T-cell (primary cell): ENCODE measurements around the gene SPDYE3. TPM values are rescaled to one million over a fixed set of nuclear protein-coding genes. Genes with fewer than 3 reads are reported as not detected.
A peak's percentile ranks its signal among the peaks of the same experiment; 100 is the strongest.
"Not testable (repeated sequence)": the region's sequence is repeated elsewhere in the genome, so short reads cannot be mapped to it uniquely, and the experiment has no call there.

Experiments
- ATAC-seq, 4 experiments: fragments of 200-7000 bp in 3 of 4; fragments of 150-1000 bp in 1 of 4; cut with Tn5 transposase; replicated peaks in 1 of 4; 1 replicate in 3 of 4; 2 replicates in 1 of 4; pipeline ENCODE4 v1.10.0; 2021; ENCODE audit warnings: moderate library complexity in 3 of 4, mild to moderate bottlenecking in 2 of 4, moderate number of reproducible peaks in 1 of 4
- CTCF ChIA-PET, 2 donors: fragments of 300-600 bp; sonication (Branson Sonifier 250); formaldehyde crosslinking; loops; one replicate each; lab custom pipeline; 2022; ENCODE audit warnings: antibody characterized with exemption in 2 of 2; lab: Charles Lee
- POLR2A ChIA-PET, 2 donors: fragments of 300-600 bp; sonication (Branson Sonifier 250); formaldehyde crosslinking; loops; one replicate each; lab custom pipeline; 2022; ENCODE audit warnings: antibody characterized with exemption in 2 of 2; lab: Charles Lee
- DNase-seq, 35 experiments: peaks; one replicate each; pipeline versions ENCODE4 v3.0.0 to v3.0.0-alpha.2; 2013 to 2023
- H3K27ac ChIP-seq: one replicate; pipeline ENCODE4 v1.5.1; 2013; ENCODE audit warnings: low read length
- H3K27me3 ChIP-seq, 2 experiments: replicated peaks in 1 of 2; 1 replicate in 1 of 2; 2 replicates in 1 of 2; pipeline versions ENCODE4 v1.6.1 to v1.7.0; 2013; ENCODE audit warnings: low read length in 1 of 2, mixed read lengths in 1 of 2; ENCODE audit not compliant: control insufficient read depth in 2 of 2, insufficient read depth in 2 of 2; ENCODE audit errors: extremely low read depth in 1 of 2
- H3K36me3 ChIP-seq, 2 donors: 1 replicate in 1 of 2; 2 replicates in 1 of 2; pipeline versions ENCODE4 v1.6.1 to v1.7.0; 2013; ENCODE audit warnings: low read length in 1 of 2; ENCODE audit not compliant: control insufficient read depth in 2 of 2, insufficient read depth in 1 of 2; ENCODE audit errors: extremely low read depth in 1 of 2
- H3K4me1 ChIP-seq, 2 experiments: 1 replicate in 1 of 2; 2 replicates in 1 of 2; pipeline versions ENCODE4 v1.6.1 to v1.7.0; 2013; ENCODE audit warnings: low read length in 2 of 2, mixed read lengths in 1 of 2; ENCODE audit not compliant: insufficient read depth in 2 of 2, control insufficient read depth in 1 of 2; ENCODE audit errors: extremely low read depth in 1 of 2
- H3K4me3 ChIP-seq, 2 donors: 1 replicate in 1 of 2; 2 replicates in 1 of 2; pipeline versions ENCODE4 v1.5.1 to v1.7.0; 2013; ENCODE audit warnings: mild to moderate bottlenecking in 2 of 2, low read length in 1 of 2, moderate library complexity in 1 of 2; ENCODE audit not compliant: control insufficient read depth in 1 of 2; ENCODE audit errors: extremely low read depth in 1 of 2
- H3K9me3 ChIP-seq: 2 replicates; pipeline ENCODE4 v1.7.0; 2013
- H3K27ac Mint-ChIP-seq, 2 donors: one replicate each; pipeline ENCODE4 v1.8.0; 2020 to 2021; ENCODE audit warnings: mild to moderate bottlenecking in 2 of 2, mixed read lengths in 2 of 2
- H3K27me3 Mint-ChIP-seq, 2 donors: one replicate each; pipeline ENCODE4 v1.8.0; 2021 to 2022; ENCODE audit warnings: mixed read lengths in 2 of 2
- H3K36me3 Mint-ChIP-seq: one replicate; pipeline ENCODE4 v1.8.0; 2021; ENCODE audit warnings: mixed read lengths
- H3K4me1 Mint-ChIP-seq, 3 donors: one replicate each; pipeline ENCODE4 v1.8.0; 2020 to 2022; ENCODE audit warnings: mixed read lengths in 3 of 3, mild to moderate bottlenecking in 1 of 3
- H3K4me3 Mint-ChIP-seq, 3 donors: one replicate each; pipeline ENCODE4 v1.8.0; 2020 to 2022; ENCODE audit warnings: mild to moderate bottlenecking in 3 of 3, mixed read lengths in 3 of 3, moderate library complexity in 3 of 3
- H3K9me3 Mint-ChIP-seq, 3 donors: one replicate each; pipeline ENCODE4 v1.8.0; 2020 to 2022; ENCODE audit warnings: mixed read lengths in 3 of 3
- WGBS: methylation state at CpG from one replicate; pipeline ENCODE4 v1.1.5; 2013; ENCODE audit warnings: missing lambda C conversion rate; ENCODE audit not compliant: insufficient coverage; 5-methylcytosine and 5-hydroxymethylcytosine counted together
- total RNA-seq, 35 experiments: library from RNA in 6 of 35; stranded (reverse) in 6 of 35; fragments of 120-200 nt in 1 of 35; gene quantifications; one replicate each; pipeline versions ENCODE4 v1.2.1 to v1.2.4 and lab custom pipeline; 2013 to 2026

The SPDYE3 gene
- total RNA-seq, 5 donors from 2014 or later (not counting 1 experiment from before 2014, with no cell fraction given) = not detected

- CTCF ChIA-PET, H3K4me1 Mint-ChIP-seq, H3K9me3 ChIP-seq, DNase-seq, H3K4me3 Mint-ChIP-seq, H3K27ac Mint-ChIP-seq, H3K27me3 Mint-ChIP-seq, H3K4me3 ChIP-seq, H3K36me3 Mint-ChIP-seq, H3K4me1 ChIP-seq, H3K27ac ChIP-seq, H3K27me3 ChIP-seq, H3K36me3 ChIP-seq, ATAC-seq, H3K9me3 Mint-ChIP-seq, POLR2A ChIA-PET: not testable (repeated sequence)
- WGBS = 94% methylated on average over 3 of the region's 7 CpGs
Observed at GRCh38 chr7:100298632-100298895, 8.9 kb upstream of the SPDYE3 start.

DNA sequence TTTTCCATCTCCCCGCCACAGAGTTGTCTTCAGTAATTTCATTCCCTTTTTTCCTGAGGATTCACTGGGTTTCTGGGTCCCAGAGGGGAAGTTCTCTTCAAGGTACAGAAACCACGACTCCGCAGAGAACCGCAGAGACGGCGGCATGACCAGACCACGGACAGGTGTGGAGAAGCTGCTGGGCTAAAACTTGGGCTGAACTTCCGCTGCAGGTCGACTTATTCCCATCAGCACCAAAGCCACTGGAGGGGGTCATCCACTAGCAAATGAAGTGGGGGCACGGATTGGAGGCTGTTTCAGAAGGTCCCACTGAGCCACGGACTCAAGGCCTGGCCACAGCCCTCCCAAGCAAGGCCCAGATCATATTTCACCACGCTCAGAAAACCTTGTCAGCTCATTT lies 3.0 kb upstream of the SPDYE3 start:
- WGBS = no CpG with 5 or more reads among the region's 12 CpGs
- DNase-seq, CTCF ChIA-PET: not testable (repeated sequence)

GRCh38 chr7:100318329-100318728 lies 10.8 kb downstream of the SPDYE3 start:
- H3K27me3 Mint-ChIP-seq, H3K27ac ChIP-seq, H3K27ac Mint-ChIP-seq, H3K9me3 Mint-ChIP-seq, H3K27me3 ChIP-seq, DNase-seq, H3K9me3 ChIP-seq, ATAC-seq, H3K36me3 ChIP-seq, H3K4me3 ChIP-seq, CTCF ChIA-PET: not testable (repeated sequence)
- Mint-ChIP-seq H3K4me1 (peaks cover 10 to 16% (median 14%) of the 10 kb centered on the region in 3 donors), H3K36me3 (peaks cover 11% of the 10 kb centered on the region), H3K4me3 (peak overlapping the region in 2 of 3 donors; percentile 36 to 68)
- WGBS = 53% methylated on average over 2 of the region's 5 CpGs
- H3K4me1 ChIP-seq = peaks cover 0 to 21% of the 10 kb centered on the region in 2 experiments
- POLR2A ChIA-PET = interaction anchor here in 1 of 2 donors (0.6 kb wide), 1 partner anchor 138 kb away, joined by 6 read pairs; no protein-coding TSS in a partner anchor

More for the DNA sequence above, 3.0 kb upstream of the SPDYE3 start:
- H3K4me3 Mint-ChIP-seq, H3K36me3 Mint-ChIP-seq, H3K9me3 ChIP-seq, H3K4me3 ChIP-seq, H3K4me1 ChIP-seq, H3K27me3 Mint-ChIP-seq, H3K27me3 ChIP-seq, H3K4me1 Mint-ChIP-seq, POLR2A ChIA-PET, H3K27ac ChIP-seq, ATAC-seq, H3K9me3 Mint-ChIP-seq, H3K27ac Mint-ChIP-seq, H3K36me3 ChIP-seq: not testable (repeated sequence)

GRCh38 chr7:100321648-100322047 lies 14.1 kb downstream of the SPDYE3 start:
- H3K4me3 ChIP-seq, CTCF ChIA-PET, POLR2A ChIA-PET, H3K9me3 ChIP-seq, ATAC-seq, H3K36me3 ChIP-seq, H3K27me3 Mint-ChIP-seq, DNase-seq, H3K27me3 ChIP-seq, H3K27ac Mint-ChIP-seq, H3K4me3 Mint-ChIP-seq, H3K27ac ChIP-seq, H3K9me3 Mint-ChIP-seq: not testable (repeated sequence)
- peaks cover 0 to 15% of the 10 kb centered on the region in 2 experiments for H3K4me1 ChIP-seq
- Mint-ChIP-seq H3K36me3 (peaks cover 19% of the 10 kb centered on the region), H3K4me1 (peaks cover 10 to 14% (median 14%) of the 10 kb centered on the region in 3 donors)
- WGBS = no CpG with 5 or more reads among the region's 1 CpG

DNA sequence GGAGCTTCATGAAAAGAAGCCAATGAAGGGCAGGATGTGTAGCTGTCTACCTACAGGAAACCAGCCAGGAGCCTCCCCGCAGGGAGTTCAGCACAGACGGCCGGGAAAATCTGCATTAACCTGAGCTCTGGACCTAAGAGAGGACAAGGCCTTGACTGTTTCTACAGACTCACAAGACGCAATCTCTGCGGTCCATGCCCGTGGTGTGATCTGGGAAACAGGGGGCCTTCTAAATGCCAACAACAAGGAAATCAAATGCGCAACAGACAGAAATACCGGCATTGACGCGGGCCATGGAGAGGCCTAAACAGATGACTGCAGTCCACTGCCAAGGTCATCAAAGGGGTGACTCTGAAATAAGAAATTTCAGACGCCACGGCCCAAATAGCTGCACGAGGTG lies 16.7 kb downstream of the SPDYE3 start:
- H3K27me3 ChIP-seq, CTCF ChIA-PET, H3K27ac ChIP-seq, DNase-seq, H3K4me3 Mint-ChIP-seq, POLR2A ChIA-PET, H3K4me3 ChIP-seq, H3K9me3 ChIP-seq, H3K27ac Mint-ChIP-seq, H3K27me3 Mint-ChIP-seq, H3K4me1 Mint-ChIP-seq, H3K4me1 ChIP-seq, ATAC-seq, H3K9me3 Mint-ChIP-seq: not testable (repeated sequence)
- 100% methylated on average over 1 of the region's 13 CpGs for WGBS
- peaks cover 22% of the 10 kb centered on the region for H3K36me3 Mint-ChIP-seq
- peaks cover 8 to 11% of the 10 kb centered on the region in 2 donors for H3K36me3 ChIP-seq

DNA sequence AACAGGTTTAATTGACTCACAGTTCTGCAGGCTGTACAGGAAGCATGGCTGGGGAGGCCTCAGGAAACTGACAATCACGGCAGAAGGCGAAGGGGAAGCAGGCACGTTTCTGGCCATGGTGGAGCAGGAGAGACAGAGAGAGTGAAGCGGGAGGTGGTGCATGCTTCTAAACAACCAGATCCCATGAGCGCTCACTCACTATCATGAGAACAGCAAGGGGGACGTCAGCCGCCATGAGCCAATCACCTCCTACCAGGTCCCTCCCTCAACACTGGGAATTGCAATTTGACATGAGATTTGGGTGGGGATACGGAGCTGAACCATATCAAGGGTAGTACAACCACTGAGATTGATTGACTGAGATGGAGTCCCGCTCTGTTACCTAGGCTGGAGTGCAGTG lies 18.2 kb downstream of the SPDYE3 start:
- CTCF ChIA-PET, H3K9me3 ChIP-seq, H3K27ac Mint-ChIP-seq, ATAC-seq, H3K4me1 Mint-ChIP-seq, H3K27me3 Mint-ChIP-seq, H3K9me3 Mint-ChIP-seq, H3K4me1 ChIP-seq, DNase-seq, H3K27ac ChIP-seq, H3K4me3 Mint-ChIP-seq, POLR2A ChIA-PET, H3K4me3 ChIP-seq, H3K27me3 ChIP-seq: not testable (repeated sequence)
- H3K36me3 ChIP-seq = peaks cover 11 to 12% of the 10 kb centered on the region in 2 donors
- H3K36me3 Mint-ChIP-seq = peaks cover 14% of the 10 kb centered on the region
- whole genome bisulfite sequencing = 91% methylated on average over 4 of the region's 9 CpGs

GRCh38 chr7:100326914-100327313 lies 19.4 kb downstream of the SPDYE3 start:
- H3K27ac ChIP-seq, H3K4me1 ChIP-seq, DNase-seq, H3K9me3 ChIP-seq, H3K27me3 Mint-ChIP-seq, H3K4me3 Mint-ChIP-seq, H3K4me1 Mint-ChIP-seq, H3K27ac Mint-ChIP-seq, CTCF ChIA-PET, H3K4me3 ChIP-seq, H3K27me3 ChIP-seq, H3K9me3 Mint-ChIP-seq, ATAC-seq: not testable (repeated sequence)
- 97% methylated on average over 6 of the region's 11 CpGs for WGBS
- POLR2A ChIA-PET = interaction anchor here in 1 of 2 donors (0.7 kb wide), 1 partner anchor 38 kb away, joined by 4 read pairs; no protein-coding TSS in a partner anchor
- peaks cover 13% of the 10 kb centered on the region for H3K36me3 Mint-ChIP-seq
- H3K36me3 ChIP-seq = peaks cover 11 to 12% of the 10 kb centered on the region in 2 donors
